Activated CD8-positive, alpha-beta T cell treated with anti-CD3 and anti-CD28 coated beads for 36 hours (primary cell): ENCODE results near the gene CFAP99. TPM values are rescaled to one million over a fixed set of nuclear protein-coding genes. Genes with fewer than 3 reads are reported as not detected.

Experiments
- ATAC-seq: fragments of 200-7000 bp; cut with Tn5 transposase; one replicate; pipeline ENCODE4 v1.10.0; 2021; ENCODE audit warnings: mild to moderate bottlenecking, moderate library complexity
- CTCF ChIA-PET: fragments of 350-600 bp; sonication (Branson Sonifier 250); formaldehyde crosslinking; loops from one replicate; lab custom pipeline; 2021; ENCODE audit warnings: antibody characterized with exemption; lab: Charles Lee
- POLR2A ChIA-PET: fragments of 350-600 bp; sonication (Branson Sonifier 250); formaldehyde crosslinking; loops from one replicate; lab custom pipeline; 2021; ENCODE audit warnings: antibody characterized with exemption; lab: Charles Lee
- DNase-seq: peaks from one replicate; pipeline ENCODE4 v3.0.0-alpha.2; 2020
- H3K27ac Mint-ChIP-seq: one replicate; pipeline ENCODE4 v1.8.0; 2021; ENCODE audit warnings: mild to moderate bottlenecking, mixed read lengths
- H3K27me3 Mint-ChIP-seq: one replicate; pipeline ENCODE4 v1.8.0; 2021; ENCODE audit warnings: mixed read lengths
- H3K36me3 Mint-ChIP-seq: one replicate; pipeline ENCODE4 v1.8.0; 2021; ENCODE audit warnings: low read depth, mixed read lengths
- H3K4me1 Mint-ChIP-seq: one replicate; pipeline ENCODE4 v1.8.0; 2021; ENCODE audit warnings: low read depth, mixed read lengths
- H3K4me3 Mint-ChIP-seq: one replicate; pipeline ENCODE4 v1.8.0; 2021; ENCODE audit warnings: mild to moderate bottlenecking, moderate library complexity, mixed read lengths
- H3K9me3 Mint-ChIP-seq: one replicate; pipeline ENCODE4 v1.8.0; 2021; ENCODE audit warnings: mixed read lengths
- intact Hi-C: fragments of 100-400 bp; cut with micrococcal nuclease; formaldehyde crosslinking; loops from one replicate; pipeline ENCODE4 v1.10.0; 2022
- total RNA-seq, 2 experiments: library from RNA; stranded (reverse); gene quantifications; one replicate each; pipeline ENCODE4 v1.2.3, GENCODE V29; 2021
- TF ChIP-seq, protein P1 (sequence below): fragments of 200-600 bp; IDR thresholded peaks from one replicate; pipeline ENCODE4 v1.8.0; 2022; ENCODE audit warnings: antibody characterized with exemption, mild to moderate bottlenecking

Gene CFAP99
- total RNA-seq, 2 experiments from 2014 or later: not detected

DNA sequence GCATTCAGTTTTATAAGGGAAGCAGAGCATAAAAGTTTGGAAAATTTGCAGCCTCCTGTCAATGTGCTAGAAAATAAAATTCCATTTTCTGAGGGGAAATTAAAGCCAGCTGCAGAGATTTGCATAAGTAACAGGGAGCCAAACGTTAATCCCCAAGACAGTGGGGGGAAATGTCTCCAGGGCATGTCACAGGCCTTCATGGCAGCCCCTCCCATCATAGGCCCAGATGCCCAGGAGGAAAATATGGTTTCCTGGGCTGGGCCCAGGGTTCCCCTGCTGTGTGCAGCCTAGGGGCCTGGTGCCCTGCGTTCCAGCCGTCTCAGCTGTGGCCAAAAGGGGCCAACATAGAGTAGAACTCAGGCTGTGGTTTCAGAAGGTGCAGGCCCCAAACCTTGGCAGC is 59.5 kb downstream of the CFAP99 start:
- Mint-ChIP-seq H3K4me1 (peaks cover 88% of the 10 kb centered on the region), H3K27ac (peak overlapping the region; percentile 18), H3K27me3 (no peaks in the 10 kb centered on the region), H3K9me3 (no peaks in the 10 kb centered on the region), H3K36me3 (peaks cover 59% of the 10 kb centered on the region), H3K4me3 (no peak overlapping the region)
- DNase-seq (no peak), ATAC-seq (no peak)
- CTCF ChIA-PET: no interaction called here
- POLR2A ChIA-PET: no interaction called here
- TF ChIP-seq, protein P1, sequence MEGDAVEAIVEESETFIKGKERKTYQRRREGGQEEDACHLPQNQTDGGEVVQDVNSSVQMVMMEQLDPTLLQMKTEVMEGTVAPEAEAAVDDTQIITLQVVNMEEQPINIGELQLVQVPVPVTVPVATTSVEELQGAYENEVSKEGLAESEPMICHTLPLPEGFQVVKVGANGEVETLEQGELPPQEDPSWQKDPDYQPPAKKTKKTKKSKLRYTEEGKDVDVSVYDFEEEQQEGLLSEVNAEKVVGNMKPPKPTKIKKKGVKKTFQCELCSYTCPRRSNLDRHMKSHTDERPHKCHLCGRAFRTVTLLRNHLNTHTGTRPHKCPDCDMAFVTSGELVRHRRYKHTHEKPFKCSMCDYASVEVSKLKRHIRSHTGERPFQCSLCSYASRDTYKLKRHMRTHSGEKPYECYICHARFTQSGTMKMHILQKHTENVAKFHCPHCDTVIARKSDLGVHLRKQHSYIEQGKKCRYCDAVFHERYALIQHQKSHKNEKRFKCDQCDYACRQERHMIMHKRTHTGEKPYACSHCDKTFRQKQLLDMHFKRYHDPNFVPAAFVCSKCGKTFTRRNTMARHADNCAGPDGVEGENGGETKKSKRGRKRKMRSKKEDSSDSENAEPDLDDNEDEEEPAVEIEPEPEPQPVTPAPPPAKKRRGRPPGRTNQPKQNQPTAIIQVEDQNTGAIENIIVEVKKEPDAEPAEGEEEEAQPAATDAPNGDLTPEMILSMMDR: no peak
- intact Hi-C loops: no loop called here

DNA sequence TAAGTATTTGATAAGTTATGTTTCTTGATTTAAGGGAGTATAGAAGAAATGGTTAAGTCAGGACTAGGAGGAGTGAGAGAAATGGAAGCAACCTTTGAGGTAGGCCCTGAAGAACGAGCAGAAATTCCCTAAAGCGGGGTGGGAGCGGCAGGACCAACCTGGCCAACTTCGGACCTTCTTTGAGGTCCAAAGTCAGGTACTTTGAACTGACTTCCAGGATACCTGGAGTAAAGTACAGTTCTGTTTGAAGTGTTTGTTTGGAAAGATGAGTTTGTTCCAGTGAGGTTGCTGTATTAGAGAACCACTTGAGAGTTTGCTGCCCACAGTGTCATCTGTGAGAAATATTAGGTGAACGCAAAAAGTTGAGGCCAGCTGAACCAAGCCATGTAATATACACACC is 61.9 kb downstream of the CFAP99 start:
- no peak overlapping the region for H3K4me3 Mint-ChIP-seq
- POLR2A ChIA-PET: interaction anchor here (1.0 to 6.1 kb wide), 2 partner anchors 11 to 67 kb away, joined by 3 to 53 read pairs; partner anchors contain the start of gene RNF4
- DNase-seq: no peak

DNA sequence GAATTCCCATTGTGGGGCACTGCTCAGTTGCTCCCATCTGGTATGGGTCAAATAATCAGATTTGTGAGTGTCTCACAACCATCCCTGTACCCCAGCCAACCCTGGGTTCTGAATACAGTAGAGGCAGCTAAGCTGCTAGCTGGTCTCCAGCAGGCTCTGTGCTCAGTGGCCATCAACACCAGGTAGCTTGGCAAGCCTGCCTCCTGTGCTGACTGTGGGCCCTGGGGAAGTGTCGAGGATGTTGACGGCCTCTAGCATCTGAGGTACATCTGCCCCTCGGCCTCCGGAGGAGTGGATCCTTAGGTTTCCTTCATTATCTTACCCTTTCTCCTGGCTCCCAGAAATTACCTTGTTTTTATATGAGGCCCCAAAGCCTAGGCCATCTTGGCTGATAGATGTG is 63.4 kb downstream of the CFAP99 start:
- no peak for ATAC-seq
- H3K36me3 Mint-ChIP-seq: peaks cover 38% of the 10 kb centered on the region
- TF ChIP-seq, protein P1: no peak
- H3K27ac Mint-ChIP-seq: peak overlapping the region; percentile 84
- no peak overlapping the region for H3K4me3 Mint-ChIP-seq
- ChIA-PET CTCF (no interaction called here), POLR2A (interaction anchor here (1.3 to 6.1 kb wide), 3 partner anchors 13 to 53 kb away, joined by 3 to 53 read pairs (median 3); partner anchors contain the start of gene RNF4)
- no peaks in the 10 kb centered on the region for H3K27me3 Mint-ChIP-seq
- intact Hi-C loops: no loop called here
- H3K9me3 Mint-ChIP-seq: no peaks in the 10 kb centered on the region
- peaks cover 91% of the 10 kb centered on the region for H3K4me1 Mint-ChIP-seq
- no peak for DNase-seq

More for the DNA sequence above, 61.9 kb downstream of the CFAP99 start:
- ATAC-seq: no peak
- H3K9me3 Mint-ChIP-seq: no peaks in the 10 kb centered on the region
- H3K4me1 Mint-ChIP-seq: peaks cover 88% of the 10 kb centered on the region
- CTCF ChIA-PET: interaction anchor here (0.7 kb wide), 1 partner anchor 14 kb away, joined by 3 read pairs; no protein-coding TSS in a partner anchor
- intact Hi-C loops: no loop called here
- no peaks in the 10 kb centered on the region for H3K27me3 Mint-ChIP-seq
- peaks cover 44% of the 10 kb centered on the region for H3K36me3 Mint-ChIP-seq
- TF ChIP-seq, protein P1: no peak
- H3K27ac Mint-ChIP-seq: peak overlapping the region; percentile 2

DNA sequence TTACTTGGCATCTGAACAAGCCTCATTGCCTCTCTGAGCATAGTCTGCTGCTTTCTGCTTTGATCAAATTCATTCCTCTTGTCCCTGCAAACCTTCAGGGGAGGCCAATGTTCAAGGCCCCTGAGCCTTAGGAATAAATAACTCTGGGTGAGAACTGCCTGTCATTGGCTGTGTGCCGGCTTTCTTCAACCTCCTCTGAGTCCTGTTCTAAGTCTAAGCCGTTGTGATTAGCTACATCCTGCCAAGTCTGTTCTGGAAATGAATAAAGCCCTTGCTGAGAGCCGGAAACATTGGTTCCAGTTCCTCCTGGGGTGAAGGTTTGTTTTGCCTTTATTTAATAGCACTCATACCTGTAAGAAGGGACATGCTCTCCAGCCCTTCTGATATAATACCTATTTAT is 63.9 kb downstream of the CFAP99 start:
- TF ChIP-seq, protein P1: no peak
- ATAC-seq (peak; percentile 35), DNase-seq (peak; percentile 34)
- no peaks in the 10 kb centered on the region for H3K9me3 Mint-ChIP-seq
- intact Hi-C loops: no loop called here
- no peak overlapping the region for H3K4me3 Mint-ChIP-seq
- H3K27me3 Mint-ChIP-seq: no peaks in the 10 kb centered on the region
- POLR2A ChIA-PET: interaction anchor here (1.0 to 6.1 kb wide), 4 partner anchors 13 to 242 kb away, joined by 3 to 53 read pairs (median 3); partner anchors contain the start of gene RNF4
- CTCF ChIA-PET: no interaction called here
- peaks cover 34% of the 10 kb centered on the region for H3K36me3 Mint-ChIP-seq
- peak overlapping the region; percentile 84 for H3K27ac Mint-ChIP-seq
- H3K4me1 Mint-ChIP-seq: peaks cover 90% of the 10 kb centered on the region

DNA sequence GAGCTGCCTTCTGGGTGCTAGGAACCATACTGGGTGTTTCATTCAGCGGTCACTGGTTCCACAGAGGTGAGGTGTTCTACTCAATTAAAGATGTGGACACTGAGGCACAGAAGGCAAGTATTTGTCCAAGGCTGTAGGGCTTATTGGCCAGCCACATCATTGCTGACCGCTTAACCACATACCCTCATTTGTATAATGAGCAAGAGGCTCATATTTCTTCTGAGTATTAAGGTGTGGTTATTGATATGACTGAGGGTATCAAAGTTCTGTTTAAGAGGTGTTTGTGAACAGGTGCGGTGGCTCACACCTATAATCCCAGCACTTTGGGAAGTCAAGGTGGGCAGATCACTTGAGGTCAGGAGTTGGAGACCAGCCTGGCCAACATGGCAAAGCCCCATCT is 64.5 kb downstream of the CFAP99 start:
- TF ChIP-seq, protein P1: no peak
- H3K4me1 Mint-ChIP-seq: peaks cover 91% of the 10 kb centered on the region
- ATAC-seq (no peak), DNase-seq (no peak)
- peak overlapping the region; percentile 84 for H3K27ac Mint-ChIP-seq
- H3K27me3 Mint-ChIP-seq: no peaks in the 10 kb centered on the region
- no peak overlapping the region for H3K4me3 Mint-ChIP-seq
- POLR2A ChIA-PET: interaction anchor here (1.0 to 6.1 kb wide), 5 partner anchors 12 to 242 kb away, joined by 3 to 53 read pairs (median 3); partner anchors contain the start of gene RNF4
- H3K9me3 Mint-ChIP-seq: no peaks in the 10 kb centered on the region
- CTCF ChIA-PET: interaction anchor here (0.9 to 1.2 kb wide), 3 partner anchors 8 to 42 kb away, joined by 3 read pairs; no protein-coding TSS in a partner anchor
- intact Hi-C loops: no loop called here
- H3K36me3 Mint-ChIP-seq: peaks cover 30% of the 10 kb centered on the region
